ENCODE data around the gene OR1I1.

OR1I1 gene

DNA sequence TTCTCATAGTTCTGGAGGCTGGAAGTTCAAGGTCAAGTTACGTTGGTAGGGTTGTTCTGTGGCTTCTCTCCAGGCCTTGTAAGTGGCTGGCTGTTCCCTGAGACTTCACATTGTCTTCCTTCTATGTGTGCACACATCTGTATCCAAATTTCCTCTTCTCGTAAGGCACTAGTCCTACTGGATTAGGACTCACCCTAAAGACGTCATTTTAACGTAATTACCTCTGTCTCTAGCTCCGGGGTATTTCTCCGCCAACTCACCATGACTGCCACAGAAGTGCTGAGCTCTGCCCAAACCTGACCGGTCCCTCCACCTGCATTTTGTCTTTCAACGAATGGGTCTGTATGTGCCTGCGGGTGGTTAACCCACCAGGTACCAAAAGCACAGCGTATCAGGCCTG is 16.4 kb downstream of the OR1I1 start:
- DNase-seq (ENCODE audit: low read depth) = no peak

DNA sequence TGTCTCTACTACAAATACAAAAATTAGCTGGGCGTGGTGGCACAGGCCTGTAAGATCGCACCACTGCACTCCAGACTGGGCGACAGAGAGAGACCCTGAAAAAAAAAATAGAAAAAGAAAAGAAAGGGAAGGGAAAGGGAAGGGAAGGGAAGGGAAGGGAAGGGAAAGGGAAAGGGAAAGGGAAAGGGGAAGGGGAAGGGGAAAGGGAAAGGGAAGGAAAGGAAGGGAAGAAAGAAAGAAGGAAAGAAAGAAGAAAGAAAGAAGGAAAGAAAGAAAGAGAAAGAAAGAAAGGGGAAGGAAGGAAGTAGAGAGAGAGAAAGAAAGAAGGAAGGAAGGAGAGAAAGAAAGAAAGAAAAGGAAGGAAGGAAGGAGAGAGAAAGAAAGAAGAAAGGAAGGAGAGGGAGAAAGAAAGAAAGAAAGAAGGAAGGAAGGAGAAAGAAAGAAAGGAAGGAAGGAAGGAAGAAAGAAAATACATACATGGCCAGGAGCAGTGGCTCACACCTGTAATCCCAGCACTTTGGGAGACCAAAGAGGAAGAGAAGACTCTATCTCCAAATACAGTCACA is 17.1 kb downstream of the OR1I1 start:
- DNase-seq (ENCODE audit: low read depth) = no peak

DNA sequence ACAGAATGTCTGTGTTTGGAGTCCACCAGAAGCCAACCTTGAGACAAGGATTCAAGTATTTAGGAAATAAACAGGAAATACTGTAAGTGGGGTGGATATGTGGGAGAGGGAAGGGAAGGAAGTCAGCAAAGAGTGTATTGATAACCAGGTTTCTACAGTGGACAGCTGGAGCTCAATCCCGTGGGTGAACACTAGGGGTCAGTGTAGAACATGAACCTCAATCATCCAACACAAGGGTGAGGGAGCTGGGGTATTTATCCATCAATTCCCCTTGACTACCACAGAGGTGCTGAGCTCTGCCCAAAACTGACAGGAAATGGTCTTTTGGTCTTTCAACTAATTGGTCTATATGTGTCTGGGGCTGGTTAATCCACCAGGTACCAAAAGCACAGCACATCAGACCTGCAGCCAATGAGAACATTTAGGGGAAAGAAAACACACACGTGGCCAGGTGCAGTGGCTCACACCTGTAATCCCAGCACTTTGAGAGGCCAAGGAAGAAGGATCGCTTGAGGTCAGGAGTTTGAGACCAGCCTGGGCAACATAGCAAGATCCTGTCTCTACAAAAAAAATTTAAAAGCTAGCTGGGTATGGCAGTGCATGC is 19.6 kb downstream of the OR1I1 start:
- DNase-seq (ENCODE audit: low read depth) = peak; percentile 21

DNA sequence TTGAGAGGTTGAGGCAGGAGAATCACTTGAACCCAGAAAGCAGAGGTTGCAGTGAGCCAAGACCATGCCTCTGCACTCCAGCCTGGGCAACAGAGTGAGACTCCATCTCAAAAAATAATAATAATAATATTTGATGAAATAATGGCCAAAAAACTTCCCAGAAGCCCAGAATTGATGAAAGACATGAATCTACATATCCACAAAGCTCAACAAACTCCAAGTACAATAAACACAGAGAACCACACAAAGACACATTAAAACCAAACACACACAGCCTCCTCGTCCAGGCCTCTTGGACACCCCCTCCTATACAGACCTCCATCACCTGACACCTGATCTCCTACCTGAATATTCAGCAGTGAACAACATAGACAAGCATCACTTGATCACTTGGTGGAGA is 22.0 kb downstream of the OR1I1 start:
- no peak for DNase-seq (ENCODE audit: low read depth)

DNA sequence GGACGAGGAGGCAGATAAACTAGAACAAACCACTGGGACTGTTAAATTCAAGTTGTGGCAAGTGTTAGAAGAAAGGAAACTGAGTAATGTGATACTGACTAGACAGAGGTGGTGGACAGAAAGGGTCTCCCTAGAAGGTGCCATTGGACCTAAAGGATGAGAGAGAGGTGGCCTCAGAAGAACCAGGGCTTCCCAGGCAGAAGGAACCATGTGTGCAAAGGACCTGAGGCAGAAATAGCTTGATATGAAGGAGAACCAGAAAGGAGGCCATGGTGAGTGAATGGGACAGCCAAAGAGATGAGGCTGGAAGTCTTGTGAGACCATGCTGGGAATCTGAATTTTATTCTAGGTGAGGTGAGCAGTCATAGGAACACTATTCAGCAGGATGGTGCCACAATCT is 22.4 kb downstream of the OR1I1 start:
- DNase-seq (ENCODE audit: low read depth) = no peak

DNA sequence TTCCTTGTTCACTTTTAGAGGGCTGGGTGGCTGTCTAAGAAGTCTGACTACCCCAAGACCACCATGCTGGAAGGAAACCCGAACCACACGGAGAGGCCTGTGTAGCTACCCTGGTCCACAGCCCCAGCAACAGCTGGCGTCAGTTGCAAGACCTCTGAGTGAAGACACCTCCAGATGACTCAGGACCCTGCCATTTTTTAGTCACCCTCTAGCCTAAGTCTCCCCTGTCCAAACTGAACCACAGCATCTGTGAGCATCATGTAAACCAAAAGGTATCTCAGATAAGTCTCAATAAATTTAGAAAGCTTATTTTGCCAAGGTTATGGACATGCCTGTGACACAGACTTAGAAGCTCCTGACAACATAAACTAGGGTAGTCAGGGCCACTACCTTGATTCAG is 23.0 kb downstream of the OR1I1 start:
- DNase-seq (ENCODE audit: low read depth) = no peak

DNA sequence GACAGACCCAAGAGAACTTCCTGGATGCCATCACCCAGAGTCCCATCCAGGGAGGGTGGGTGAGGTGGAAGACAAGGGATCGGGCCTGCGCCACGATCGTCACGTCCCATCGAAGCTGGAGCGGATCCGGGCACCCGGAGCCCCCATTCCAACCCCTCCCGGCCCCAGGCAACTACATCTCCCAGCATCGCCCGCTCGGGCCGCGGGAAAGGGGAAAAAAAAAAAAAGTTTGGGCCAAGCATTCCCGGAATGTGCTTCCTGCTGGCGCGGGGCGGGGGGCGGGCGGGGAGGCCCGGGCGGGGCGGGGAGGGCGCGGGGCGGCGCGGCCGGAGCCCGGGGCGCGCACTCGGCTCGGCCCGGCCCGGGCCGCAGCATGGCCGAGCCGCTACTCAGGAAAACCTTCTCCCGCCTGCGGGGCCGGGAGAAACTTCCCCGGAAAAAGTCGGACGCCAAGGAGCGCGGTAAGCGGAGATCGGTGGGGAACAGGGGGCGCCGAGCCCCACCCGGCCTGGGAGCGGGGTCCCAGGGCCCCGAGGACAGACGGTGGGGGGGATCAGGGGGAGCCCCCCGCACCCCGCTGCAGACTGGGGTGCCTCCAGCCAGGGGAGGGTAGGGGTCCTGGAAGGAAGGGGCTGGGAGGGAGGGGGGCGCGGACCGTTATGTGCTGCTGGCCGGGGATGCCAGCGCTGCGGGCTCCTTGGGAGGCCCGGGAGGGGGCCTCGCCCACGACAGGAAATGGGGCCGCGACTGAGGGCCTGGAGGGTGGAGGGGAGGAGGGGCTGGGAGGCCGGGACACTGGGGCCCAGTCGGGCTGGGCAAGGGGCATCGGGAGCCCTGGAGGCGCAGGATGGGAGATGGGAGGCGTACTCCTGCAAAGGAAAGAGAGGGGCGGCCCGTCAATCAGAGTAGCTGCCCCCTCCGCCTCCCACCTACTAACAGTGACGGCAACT is 25.3 kb downstream of the OR1I1 start, which contains the start of gene SYDE1:
Gene SYDE1 (plus strand): TSS at position 341 of the 950 bp plus-strand sequence. CDS start 33 bp downstream, at position 374.
- DNase-seq (ENCODE audit: low read depth) = peak; percentile 75

DNA sequence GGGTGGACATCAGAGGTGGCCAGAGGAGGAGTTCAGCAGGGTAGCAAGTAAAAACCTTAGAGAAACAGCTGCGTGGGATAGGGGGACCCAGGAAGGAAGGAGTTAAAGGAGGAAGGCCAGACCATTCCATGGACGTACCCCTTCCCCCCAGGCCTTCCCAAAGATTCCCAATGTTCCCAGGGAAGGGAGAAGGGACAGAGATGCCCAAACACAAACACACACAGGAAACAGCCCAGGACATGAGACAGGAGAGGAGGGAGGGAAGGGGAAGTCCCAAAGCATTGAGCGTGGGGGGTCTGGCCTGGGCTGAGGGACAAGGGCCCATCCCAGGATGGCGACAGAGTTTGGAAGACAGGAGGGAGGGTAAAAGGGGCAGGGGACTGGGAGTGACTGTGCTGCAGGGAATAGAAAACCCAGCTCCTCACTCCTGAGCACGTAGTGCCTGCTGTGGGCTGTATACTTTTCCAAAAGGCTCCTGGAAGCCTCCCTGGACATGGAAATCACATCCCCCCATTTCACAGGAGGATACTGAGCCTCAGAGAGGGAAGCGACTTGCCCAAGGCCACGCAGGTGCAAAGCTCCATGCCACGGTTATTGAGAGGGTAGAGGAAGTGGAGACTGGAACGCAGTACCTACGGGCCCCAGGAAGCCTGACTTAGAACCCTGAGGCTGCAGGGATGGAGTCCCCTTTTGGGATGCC is 26.3 kb downstream of the OR1I1 start:
- DNase-seq (ENCODE audit: low read depth) = peak; percentile 28

DNA sequence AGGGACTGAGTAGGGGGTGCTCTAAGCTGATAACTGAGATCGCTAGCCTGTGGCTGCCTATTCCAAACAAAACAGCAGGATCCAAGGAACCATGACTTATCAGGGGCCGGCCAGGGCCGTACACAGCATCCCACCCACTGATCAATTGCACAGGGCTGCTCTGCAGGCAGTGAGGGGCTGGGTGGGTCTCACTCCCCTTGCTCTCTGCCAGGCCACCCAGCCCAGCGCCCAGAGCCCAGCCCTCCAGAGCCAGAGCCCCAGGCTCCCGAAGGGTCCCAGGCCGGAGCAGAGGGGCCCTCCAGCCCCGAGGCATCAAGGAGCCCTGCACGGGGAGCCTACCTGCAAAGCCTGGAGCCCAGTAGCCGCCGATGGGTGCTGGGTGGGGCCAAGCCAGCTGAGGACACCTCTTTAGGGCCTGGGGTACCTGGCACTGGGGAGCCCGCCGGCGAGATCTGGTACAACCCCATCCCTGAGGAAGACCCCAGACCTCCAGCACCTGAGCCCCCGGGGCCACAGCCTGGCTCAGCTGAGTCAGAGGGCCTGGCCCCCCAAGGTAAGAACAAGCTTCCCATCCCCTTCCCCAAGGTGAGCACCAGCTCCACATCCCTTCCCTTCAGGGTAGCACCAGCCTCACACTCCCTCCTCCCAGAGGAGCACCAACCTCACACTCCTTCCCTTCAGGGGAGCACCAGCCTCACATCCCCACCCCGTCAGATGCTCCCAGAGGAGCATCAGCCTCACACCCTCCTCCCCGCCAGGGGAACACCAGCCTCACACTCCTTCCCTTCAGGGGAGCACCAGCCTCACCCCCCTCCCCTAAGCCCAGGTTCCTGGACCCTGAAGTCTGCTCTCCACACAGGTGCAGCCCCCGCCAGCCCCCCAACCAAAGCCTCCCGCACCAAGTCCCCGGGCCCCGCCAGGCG is 27.1 kb downstream of the OR1I1 start:
- DNase-seq (ENCODE audit: low read depth) = no peak

DNA sequence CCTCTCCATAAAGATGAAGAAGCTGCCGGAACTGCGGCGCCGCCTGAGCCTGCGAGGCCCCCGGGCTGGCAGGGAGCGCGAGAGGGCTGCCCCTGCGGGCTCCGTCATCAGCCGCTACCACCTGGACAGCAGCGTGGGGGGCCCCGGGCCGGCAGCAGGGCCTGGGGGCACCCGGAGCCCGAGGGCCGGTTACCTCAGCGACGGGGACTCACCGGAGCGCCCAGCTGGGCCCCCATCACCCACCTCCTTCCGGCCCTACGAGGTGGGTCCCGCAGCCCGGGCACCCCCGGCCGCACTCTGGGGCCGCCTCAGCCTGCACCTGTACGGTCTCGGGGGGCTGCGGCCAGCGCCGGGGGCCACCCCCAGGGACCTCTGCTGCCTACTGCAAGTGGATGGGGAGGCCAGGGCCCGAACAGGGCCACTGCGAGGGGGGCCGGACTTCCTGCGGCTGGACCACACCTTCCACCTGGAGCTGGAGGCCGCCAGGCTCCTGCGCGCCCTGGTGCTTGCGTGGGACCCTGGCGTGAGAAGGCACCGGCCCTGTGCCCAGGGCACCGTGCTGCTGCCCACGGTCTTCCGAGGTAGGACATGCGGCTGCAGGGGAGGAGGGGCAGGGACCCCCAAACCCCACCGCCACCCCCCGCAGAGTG is 27.9 kb downstream of the OR1I1 start:
- no peak for DNase-seq (ENCODE audit: low read depth)

DNA sequence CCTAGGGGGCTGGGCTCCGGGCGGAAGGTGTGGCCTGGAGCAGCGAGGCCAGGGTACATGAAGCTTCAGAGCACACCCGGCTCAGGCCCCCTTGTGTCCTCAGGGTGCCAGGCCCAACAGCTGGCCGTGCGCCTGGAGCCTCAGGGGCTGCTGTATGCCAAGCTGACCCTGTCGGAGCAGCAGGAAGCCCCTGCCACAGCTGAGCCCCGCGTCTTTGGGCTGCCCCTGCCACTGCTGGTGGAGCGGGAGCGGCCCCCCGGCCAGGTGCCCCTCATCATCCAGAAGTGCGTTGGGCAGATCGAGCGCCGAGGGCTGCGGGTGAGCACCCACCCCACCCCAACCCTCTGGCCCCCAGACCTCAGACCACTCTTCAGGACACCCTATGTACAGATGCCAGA is 28.4 kb downstream of the OR1I1 start:
- no peak for DNase-seq (ENCODE audit: low read depth)

DNA sequence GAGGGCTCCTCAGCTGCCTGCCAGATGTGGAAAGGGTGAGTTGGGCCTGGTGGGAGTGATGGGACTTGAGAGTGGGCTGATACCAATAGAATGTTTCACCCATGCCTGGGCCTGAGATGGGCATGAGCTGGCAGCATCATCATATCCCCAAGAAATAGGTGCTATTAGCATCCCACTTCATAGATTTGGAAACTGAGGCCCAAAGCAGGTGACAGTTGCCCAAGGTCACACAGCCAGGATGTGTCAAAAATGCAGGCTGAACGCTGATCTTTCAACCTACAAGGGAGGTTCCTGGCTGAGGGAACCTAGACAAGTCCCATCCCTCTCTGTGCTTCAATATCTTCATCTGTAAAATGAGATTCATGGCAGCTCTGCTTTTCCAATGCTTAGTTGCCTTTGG is 29.7 kb downstream of the OR1I1 start:
- no peak for DNase-seq (ENCODE audit: low read depth)

DNA sequence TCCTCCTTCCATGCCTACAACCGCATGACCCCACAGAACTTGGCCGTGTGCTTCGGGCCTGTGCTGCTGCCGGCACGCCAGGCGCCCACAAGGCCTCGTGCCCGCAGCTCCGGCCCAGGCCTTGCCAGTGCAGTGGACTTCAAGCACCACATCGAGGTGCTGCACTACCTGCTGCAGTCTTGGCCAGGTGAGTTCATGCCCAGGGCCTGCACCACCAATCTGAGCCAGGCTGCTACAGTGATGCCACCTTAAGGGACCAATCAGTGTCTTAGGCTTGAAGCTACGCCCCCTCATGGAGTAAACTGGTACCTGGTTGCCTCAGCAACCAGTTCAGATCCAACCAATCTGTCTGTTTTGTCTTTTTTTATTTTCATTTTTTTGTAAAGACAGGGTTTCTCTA is 30.4 kb downstream of the OR1I1 start:
- no peak for DNase-seq (ENCODE audit: low read depth)

DNA sequence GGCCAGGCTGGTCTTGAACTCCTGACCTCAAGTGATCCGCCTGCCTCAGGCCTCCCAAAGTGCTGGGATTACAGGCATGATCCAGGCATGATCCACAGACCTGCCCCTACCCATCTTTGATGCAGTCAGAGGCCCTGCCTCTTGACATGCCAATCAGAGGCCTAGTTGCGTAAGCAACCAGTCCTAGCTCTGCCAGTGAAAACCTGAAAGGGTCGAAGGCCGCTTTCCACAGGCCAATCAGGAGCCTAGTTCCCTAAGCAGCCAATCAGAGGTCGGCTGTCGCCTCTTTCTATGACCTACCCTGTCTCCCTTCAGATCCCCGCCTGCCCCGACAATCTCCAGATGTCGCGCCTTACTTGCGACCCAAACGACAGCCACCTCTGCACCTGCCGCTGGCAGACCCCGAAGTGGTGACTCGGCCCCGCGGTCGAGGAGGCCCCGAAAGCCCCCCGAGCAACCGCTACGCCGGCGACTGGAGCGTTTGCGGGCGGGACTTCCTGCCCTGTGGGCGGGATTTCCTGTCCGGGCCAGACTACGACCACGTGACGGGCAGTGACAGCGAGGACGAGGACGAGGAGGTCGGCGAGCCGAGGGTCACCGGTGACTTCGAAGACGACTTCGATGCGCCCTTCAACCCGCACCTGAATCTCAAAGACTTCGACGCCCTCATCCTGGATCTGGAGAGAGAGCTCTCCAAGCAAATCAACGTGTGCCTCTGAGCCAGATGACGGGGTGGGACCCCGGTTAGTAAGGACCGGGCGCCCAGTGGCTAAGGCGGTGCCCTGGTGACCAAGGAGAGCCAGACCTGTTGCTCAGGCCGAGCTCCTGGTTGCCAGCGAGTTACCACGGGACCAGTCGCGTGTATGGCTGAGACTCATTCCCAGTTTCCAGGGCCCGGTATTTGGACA is 31.5 kb downstream of the OR1I1 start:
- DNase-seq (ENCODE audit: low read depth) = no peak

DNA sequence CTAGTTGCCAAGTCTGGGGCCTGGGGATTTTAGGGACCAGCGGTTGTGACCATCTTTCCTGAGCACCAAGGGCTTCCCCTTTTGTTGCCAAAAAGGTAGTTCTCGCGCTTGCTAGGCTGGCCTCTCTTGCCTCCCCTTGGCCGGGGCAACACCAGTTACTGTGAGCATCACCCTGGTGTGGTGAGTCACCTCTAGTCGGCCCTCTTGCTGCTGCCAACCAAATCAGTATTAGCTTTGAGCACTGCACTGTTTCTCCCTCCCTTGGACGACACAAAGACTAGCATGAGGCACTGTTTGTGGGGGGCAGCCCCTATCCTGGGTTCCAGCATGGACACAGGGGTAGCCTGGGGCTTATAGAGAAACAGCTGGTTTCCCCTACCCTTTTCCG is 32.1 kb downstream of the OR1I1 start:
- peak; percentile 53 for DNase-seq (ENCODE audit: low read depth)

DNA sequence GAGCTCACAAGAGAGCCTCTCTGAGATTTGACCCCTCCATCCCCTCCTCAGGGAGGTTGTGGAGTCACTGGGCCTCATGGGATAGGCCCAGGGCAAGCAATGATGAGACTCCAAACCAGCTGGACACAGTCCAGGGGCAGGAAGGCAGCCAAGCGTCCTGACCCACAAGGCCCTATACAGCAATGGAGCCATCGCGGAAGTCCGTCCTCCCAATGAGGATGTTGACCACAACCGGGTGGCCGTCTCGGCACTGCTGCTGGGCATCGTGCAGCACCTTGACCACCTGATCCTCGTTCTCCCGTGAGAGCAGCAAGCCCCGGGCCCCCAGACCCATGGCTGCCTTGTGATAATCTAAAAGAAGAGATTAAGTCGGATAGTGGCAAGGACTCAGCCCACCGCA is 33.1 kb downstream of the OR1I1 start:
- DNase-seq (ENCODE audit: low read depth) = peak; percentile 75

DNA sequence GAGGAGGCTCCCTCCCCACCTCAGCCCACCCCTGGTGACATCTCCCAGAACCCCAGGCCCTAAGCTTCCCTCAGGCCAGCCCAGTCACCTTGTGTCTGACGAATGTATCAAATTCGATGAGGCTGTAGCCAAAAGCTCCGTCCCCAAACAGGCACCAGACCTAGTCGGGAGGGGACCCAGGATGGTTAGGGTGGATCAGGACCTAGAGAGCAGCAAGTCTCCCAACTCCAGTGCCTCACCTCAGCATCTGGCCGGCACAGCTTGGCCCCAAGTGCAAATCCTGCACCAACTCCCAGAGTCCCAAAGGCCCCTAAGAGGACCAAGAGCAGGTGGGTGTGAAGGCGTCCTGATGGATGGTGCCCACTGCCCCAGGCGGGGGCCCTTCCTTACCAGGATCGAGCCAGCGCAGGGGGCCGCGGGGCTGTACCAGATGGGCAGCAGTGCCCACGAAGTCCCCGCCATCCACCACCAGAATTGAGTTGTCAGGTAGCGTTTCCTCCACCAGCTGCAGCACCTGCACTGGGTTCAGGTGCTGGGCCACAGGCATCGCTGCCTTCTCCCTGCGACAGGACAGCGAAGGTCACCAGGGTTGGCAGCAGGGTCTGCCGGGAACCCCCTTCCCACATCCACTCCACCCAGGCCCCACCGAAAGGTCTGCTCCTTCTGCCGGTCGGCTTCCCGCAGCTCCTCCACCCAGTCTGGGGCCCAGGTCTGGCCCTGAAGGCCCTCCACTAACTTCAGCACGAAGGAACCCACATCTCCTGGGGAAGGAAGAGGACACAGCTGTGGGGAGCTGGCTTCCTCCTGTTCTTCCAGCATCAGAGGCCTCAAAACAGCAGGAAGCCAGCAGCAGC is 34.0 kb downstream of the OR1I1 start:
- DNase-seq (ENCODE audit: low read depth) = no peak

DNA sequence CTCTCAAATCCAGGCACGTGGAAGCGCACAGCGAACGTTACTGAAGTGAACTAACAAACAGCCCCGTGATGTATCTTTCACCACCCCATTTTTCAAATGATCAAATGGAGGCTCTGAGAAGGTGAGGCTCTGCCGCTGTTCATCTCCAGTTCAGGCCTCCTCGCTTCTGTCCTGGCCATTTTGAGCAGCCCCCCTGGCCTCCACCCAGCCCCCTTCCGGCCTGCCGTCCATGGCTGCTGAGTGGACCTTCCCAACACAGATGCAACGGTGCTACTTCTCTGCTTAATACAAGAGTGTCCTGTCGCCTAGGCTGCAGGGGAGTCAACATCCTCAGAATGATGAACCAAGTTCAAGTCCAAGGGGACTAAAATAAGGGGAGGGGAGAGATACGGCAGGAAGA is 34.8 kb downstream of the OR1I1 start:
- no peak for DNase-seq (ENCODE audit: low read depth)

DNA sequence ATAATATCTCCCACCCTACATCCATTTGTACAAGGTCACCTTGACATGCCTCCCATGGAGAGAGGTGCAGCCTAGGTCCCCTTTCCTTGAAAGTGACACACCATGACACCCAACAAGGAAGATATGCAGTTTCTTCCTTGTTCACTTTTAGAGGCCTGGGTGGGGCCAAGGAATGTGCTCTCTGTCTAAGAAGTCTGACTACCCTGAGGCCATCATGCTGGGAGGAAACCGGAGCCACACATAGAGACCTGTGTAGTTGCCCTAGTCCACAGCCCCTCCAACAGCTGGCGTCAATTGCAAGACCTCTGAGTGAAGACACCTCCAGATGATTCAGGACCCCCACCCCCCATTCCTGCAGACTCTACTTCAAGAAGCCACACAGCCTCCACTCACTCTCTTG is 36.2 kb downstream of the OR1I1 start:
- no peak for DNase-seq (ENCODE audit: low read depth)
